HFFc6 (cell line): Measurements from ENCODE around the gene ZNF580. TPM values are rescaled to one million over a fixed set of nuclear protein-coding genes. Genes with fewer than 3 reads are reported as not detected.
A peak's percentile ranks its signal among the peaks of the same experiment; 100 is the strongest.

Source experiments
- DNase-seq: peaks from one replicate; pipeline ENCODE4 v3.0.0-alpha.2; 2018
- H3K27ac Mint-ChIP-seq: 2 replicates; pipeline ENCODE4 v1.8.0; 2020; ENCODE audit warnings: mild to moderate bottlenecking, mixed read lengths
- H3K27me3 Mint-ChIP-seq: 2 replicates; pipeline ENCODE4 v1.8.0; 2021; ENCODE audit warnings: mild to moderate bottlenecking, moderate library complexity, mixed read lengths; ENCODE audit not compliant: insufficient read depth
- H3K36me3 Mint-ChIP-seq: 2 replicates; pipeline ENCODE4 v1.8.0; 2021; ENCODE audit warnings: low read depth, mixed read lengths
- H3K4me1 Mint-ChIP-seq: 2 replicates; pipeline ENCODE4 v1.8.0; 2020; ENCODE audit warnings: low read depth, mixed read lengths
- H3K4me3 Mint-ChIP-seq: 2 replicates; pipeline ENCODE4 v1.8.0; 2020; ENCODE audit warnings: mild to moderate bottlenecking, moderate library complexity, mixed read lengths
- H3K9me3 Mint-ChIP-seq: 2 replicates; pipeline ENCODE4 v1.8.0; 2020; ENCODE audit warnings: mild to moderate bottlenecking, mixed read lengths
- CTCF ChIP-seq: fragments of 200-600 bp; sonication (generic); IDR thresholded peaks from 2 replicates; pipeline ENCODE4 v1.5.0; 2021; ENCODE audit warnings: antibody characterized with exemption, mild to moderate bottlenecking
- total RNA-seq, 6 experiments: library from RNA; stranded (reverse); fragmentation: NEBNext Ultra II Directional; extraction: Animal tissue kit (Norgen Biotek cat#: 25700); gene quantifications; 2 replicates in 1 of 6; 3 replicates in 5 of 6; pipeline ENCODE4 v1.2.3, GENCODE V29; 2021

Gene ZNF580
- total RNA-seq, 6 experiments from 2014 or later: 51.0 to 60.5 (median 57.7) TPM

GRCh38 chr19:55603581-55604292 lies 37.1 kb upstream of the ZNF580 start:
- TF ChIP-seq CTCF: no peak
- H3K36me3 Mint-ChIP-seq: peaks cover 28% of the 10 kb centered on the region
- peaks cover 46% of the 10 kb centered on the region for H3K4me1 Mint-ChIP-seq
- no peaks in the 10 kb centered on the region for H3K9me3 Mint-ChIP-seq
- peak overlapping the region; percentile 66 for H3K27ac Mint-ChIP-seq
- H3K4me3 Mint-ChIP-seq: peak overlapping the region; percentile 85
- peaks cover 1% of the 10 kb centered on the region for H3K27me3 Mint-ChIP-seq
- DNase-seq: no peak

DNA sequence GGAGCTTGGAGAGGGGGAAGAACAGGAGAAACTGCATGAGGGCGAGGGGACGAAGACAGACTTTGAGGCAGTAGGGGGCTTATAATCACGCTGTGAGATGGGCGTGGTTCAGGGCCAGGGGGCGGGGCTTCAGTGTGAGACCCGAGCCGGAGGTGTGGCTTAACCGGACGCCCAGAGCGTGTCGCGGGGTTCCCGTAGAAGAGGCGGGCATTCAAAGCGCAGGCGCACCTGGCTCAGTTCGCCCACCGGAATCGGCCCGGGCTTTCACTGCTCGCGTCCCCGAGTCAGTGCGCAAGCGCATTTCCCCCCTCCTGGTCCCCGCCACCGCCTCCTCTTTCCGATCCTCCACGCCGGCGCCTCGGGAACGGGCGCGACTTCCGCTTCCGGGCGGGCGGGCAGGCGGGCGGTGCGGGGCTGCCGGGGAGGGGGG lies 35.6 kb upstream of the ZNF580 start:
- Mint-ChIP-seq H3K27ac (peak overlapping the region; percentile 97), H3K36me3 (peaks cover 37% of the 10 kb centered on the region), H3K4me3 (peak overlapping the region; percentile 85), H3K27me3 (peaks cover 1% of the 10 kb centered on the region), H3K4me1 (peaks cover 44% of the 10 kb centered on the region), H3K9me3 (peaks cover 7% of the 10 kb centered on the region)
- DNase-seq: peak; percentile 96
- TF ChIP-seq CTCF: no peak

GRCh38 chr19:55605637-55606470 lies 34.9 kb upstream of the ZNF580 start, which contains the start of gene ZNF865:
ZNF865 (plus strand) TSS chr19:55605647; CDS start chr19:55613619, 7,972 bp downstream.
- TF ChIP-seq CTCF: peak; percentile 80
- H3K9me3 Mint-ChIP-seq: peaks cover 7% of the 10 kb centered on the region
- H3K4me3 Mint-ChIP-seq: peak within 1 kb of the TSS; percentile 93
- H3K27ac Mint-ChIP-seq: peak within 1 kb of the TSS; percentile 97
- peaks cover 43% of the 10 kb centered on the region for H3K4me1 Mint-ChIP-seq
- peaks cover 43% of the 10 kb centered on the region for H3K36me3 Mint-ChIP-seq
- H3K27me3 Mint-ChIP-seq: peaks cover 1% of the 10 kb centered on the region
- DNase-seq: peak; percentile 75

- TF ChIP-seq CTCF: no peak; the same call in 1 of the 2 replicates
- DNase-seq: no peak
- Mint-ChIP-seq H3K36me3 (peaks cover 45% of the 10 kb centered on the region), H3K27ac (peak overlapping the region; percentile 90), H3K9me3 (peaks cover 7% of the 10 kb centered on the region), H3K27me3 (peaks cover 1% of the 10 kb centered on the region), H3K4me1 (peaks cover 37% of the 10 kb centered on the region), H3K4me3 (peak overlapping the region; percentile 93)
Observed at GRCh38 chr19:55606471-55606787, 34.4 kb upstream of the ZNF580 start.

DNA sequence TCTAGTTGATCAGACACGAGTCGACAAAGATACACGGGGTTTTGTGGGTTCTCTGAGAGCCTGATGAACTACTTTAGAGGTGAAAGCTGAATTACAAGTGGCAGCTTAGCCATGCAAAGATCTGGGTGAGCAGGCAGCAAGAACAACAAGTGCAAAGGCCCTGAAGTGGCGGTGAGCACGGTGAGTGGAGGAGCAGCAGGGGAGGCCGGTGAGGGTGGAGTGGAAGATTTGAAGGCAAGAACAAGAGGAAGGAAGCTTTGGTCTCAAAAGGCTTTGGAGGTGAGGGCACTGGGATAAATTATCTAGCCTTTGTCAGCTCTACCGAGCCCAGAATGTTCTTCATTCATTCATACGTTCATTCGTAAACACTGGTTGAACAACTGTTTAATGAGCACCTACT lies 34.0 kb upstream of the ZNF580 start:
- H3K27me3 Mint-ChIP-seq: peaks cover 1% of the 10 kb centered on the region
- peaks cover 34% of the 10 kb centered on the region for H3K4me1 Mint-ChIP-seq
- peak overlapping the region; percentile 90 for H3K27ac Mint-ChIP-seq
- H3K4me3 Mint-ChIP-seq: peak overlapping the region; percentile 93
- H3K9me3 Mint-ChIP-seq: peaks cover 7% of the 10 kb centered on the region
- DNase-seq: no peak
- TF ChIP-seq CTCF: no peak
- peaks cover 45% of the 10 kb centered on the region for H3K36me3 Mint-ChIP-seq
